D721Med (cell line): ENCODE data around the gene ABHD12B.
A peak's percentile ranks its signal among the peaks of the same experiment; 100 is the strongest.

Source experiments
- DNase-seq: peaks from one replicate; pipeline ENCODE4 v3.0.0; 2011; ENCODE audit warnings: low spot score; ENCODE audit not compliant: insufficient read length
- FAIRE-seq: peaks from 2 replicates; lab custom pipeline; 2011; peaks lifted over from hg19 to GRCh38; lab: Jason Lieb, UNC
- CTCF ChIP-seq: IDR thresholded peaks from 2 replicates; pipeline ENCODE4 v1.5.1; 2012; ENCODE audit warnings: mild to moderate bottlenecking, control low read depth; ENCODE audit not compliant: insufficient read depth; ENCODE audit errors: missing control alignments

The ABHD12B gene

GRCh38 chr14:50943261-50943942 lies 71.5 kb downstream of the ABHD12B start:
- TF ChIP-seq CTCF = no peak
- DNase-seq (no peak), FAIRE-seq (no peak)

- TF ChIP-seq CTCF = no peak
- no peak for FAIRE-seq
- peak; percentile 57 for DNase-seq
Measured at GRCh38 chr14:50943943-50944646, 72.2 kb downstream of the ABHD12B start, which contains the start of gene PYGL. TSS of gene PYGL (minus strand) at chr14:50944483. CDS start at chr14:50944403, 80 bp downstream.

- DNase-seq = no peak
- FAIRE-seq = no peak
- no peak for TF ChIP-seq CTCF
Measured at GRCh38 chr14:50944647-50945413, 73.0 kb downstream of the ABHD12B start.

GRCh38 chr14:50946234-50946935 lies 74.5 kb downstream of the ABHD12B start:
- DNase-seq (no peak), FAIRE-seq (no peak)
- TF ChIP-seq CTCF = no peak

GRCh38 chr14:50947446-50947845 lies 75.6 kb downstream of the ABHD12B start:
- DNase-seq (no peak), FAIRE-seq (no peak)
- TF ChIP-seq CTCF = no peak

GRCh38 chr14:50948205-50948604 lies 76.4 kb downstream of the ABHD12B start:
- no peak for TF ChIP-seq CTCF
- FAIRE-seq (no peak), DNase-seq (no peak)
